ENCODE results near the gene LRRC28.

LRRC28 gene

GRCh38 chr15:99402014-99402729, 150.9 kb downstream of the LRRC28 start:
- DNase-seq = no peak

DNA sequence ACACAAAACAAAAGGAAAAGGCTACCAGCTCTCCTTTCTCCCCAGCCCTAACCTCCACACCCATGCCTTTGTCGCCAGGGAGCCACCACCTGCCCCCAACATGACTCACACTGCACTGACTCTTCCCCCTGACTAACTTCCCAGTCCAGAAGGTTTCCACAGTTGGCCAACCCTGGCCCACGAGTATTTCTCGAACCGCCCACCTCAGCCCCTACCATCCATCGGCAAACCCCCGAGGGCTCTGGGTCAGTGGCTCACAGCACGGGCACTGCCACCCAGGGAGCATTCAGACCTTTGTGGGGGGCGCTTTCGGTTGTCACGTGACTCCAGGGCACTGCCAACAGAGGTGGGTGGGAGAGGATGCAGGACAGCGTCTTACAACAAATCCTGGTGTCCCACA, 152.3 kb downstream of the LRRC28 start:
- DNase-seq = no peak

DNA sequence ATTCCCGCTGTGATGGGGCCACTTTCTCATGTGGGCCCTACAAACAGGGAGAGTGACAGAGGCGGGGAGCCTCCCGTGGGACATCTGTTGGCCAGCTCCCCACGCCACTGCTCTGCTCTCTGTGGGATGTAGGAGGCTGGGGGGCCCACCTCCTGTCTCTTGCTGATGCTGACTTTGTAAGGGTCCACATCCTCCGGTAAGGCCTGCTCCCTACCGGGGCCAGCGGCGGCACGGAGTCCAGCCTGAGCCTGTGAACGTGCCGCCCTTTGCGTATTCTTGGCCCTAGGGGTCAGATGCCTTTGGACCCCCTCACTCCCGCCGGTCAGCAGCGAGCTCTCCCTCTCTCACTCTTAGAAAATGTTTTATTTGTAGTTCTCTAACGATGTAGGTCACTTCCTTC, 153.2 kb downstream of the LRRC28 start:
- no peak for DNase-seq

- DNase-seq = no peak
These were observed 154.8 kb downstream of the LRRC28 start for GRCh38 chr15:99406120-99406519.

GRCh38 chr15:99406716-99407487, 155.6 kb downstream of the LRRC28 start:
- DNase-seq = no peak

DNA sequence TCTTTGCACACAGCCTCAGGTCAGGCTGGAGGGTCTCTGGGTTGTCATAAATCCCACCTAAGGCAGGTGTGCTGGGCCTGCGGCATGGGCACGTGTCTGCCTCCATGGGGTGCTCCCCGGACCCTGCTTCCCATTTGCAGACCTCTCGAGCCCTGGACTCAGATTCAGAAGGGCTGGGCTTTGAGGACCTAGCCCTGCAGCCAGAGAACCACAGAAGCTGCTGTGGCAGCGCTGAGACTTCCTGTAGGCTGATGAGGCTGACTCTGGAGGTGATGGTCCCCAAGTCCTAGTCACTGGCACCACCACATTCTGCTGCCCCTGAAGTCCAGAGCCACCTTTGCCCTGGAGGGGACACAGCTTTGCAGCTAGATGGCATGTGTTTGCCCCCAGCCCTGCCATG, 156.4 kb downstream of the LRRC28 start:
- no peak for DNase-seq

DNA sequence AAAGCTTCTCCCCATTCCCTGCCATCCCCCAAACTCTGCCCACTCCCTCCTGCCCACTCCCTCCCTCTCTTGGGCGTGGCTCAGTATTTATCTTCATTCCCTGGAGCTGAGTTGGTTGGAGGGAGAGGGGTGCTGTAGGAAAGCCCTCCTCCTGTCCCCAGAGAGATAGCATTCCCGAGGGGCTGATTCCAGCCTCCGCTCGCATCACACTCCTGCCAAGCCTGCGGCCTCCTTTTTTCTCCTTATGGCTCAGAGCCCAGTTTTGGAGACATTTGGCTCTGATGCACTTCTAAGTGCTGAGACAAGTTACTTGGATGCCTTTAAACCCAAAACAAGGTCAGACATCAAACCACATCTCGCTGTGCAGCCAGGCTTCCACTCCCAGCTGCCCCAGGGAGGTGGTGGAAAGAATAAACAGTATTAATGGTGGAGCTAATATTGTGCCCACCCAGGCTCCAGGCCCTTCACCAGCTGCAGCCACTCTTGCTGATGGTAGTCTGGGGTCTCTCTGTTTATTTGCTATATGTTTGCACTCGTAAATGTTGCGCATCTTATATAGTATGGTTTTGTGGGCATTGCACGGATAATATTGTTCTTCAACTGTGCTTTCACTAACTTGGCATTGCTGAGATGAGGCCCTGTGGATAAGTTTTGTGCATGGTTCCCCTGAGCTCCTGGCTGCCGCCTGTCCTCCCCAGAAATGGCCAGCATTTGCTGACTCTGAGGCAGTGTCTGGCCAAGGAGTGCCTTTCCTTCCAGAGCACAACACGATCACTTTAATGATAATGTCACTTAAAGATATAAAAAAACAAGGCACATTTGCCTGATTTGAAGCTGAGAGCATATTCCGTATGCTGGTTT, 157.2 kb downstream of the LRRC28 start:
- DNase-seq = no peak

DNA sequence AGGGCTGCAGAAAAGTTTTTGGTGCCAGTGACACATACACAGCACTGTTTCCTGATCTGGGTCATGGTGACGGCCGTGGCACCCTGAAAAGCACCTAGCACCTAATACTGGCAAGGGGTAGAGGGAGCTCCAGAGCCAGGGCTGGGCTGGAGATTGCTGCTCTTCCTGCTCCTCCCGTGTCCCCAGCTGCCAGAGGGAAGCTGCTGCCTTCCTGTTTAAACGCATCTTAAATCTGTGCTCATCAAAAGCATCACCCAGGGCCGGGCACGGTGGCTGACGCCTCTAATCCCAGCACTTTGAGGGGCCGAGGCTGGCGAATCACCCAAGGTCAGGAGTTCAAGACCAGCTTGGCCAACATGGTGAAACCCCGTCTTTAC, 157.8 kb downstream of the LRRC28 start:
- no peak for DNase-seq

DNA sequence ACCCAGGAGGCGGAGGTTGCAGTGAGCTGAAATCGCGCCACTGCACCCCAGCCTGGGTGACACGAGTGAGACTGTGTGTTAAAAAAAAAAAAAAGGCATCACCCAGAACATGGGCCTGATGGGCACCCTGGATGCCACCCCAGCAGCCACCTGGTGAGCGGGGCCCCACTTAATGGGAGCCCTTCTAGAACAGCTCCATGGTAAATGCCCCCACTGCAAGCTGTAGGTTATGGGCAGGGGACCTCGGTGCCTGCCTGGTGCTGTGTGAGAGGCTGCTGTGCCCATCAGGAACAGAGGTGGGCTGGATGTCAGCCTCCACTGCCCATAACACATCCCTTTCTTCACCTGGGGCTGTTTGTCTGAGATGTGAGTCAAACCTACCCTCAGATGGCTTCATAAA, 158.3 kb downstream of the LRRC28 start:
- DNase-seq = no peak

GRCh38 chr15:99410477-99410876, 159.2 kb downstream of the LRRC28 start:
- no peak for DNase-seq

DNA sequence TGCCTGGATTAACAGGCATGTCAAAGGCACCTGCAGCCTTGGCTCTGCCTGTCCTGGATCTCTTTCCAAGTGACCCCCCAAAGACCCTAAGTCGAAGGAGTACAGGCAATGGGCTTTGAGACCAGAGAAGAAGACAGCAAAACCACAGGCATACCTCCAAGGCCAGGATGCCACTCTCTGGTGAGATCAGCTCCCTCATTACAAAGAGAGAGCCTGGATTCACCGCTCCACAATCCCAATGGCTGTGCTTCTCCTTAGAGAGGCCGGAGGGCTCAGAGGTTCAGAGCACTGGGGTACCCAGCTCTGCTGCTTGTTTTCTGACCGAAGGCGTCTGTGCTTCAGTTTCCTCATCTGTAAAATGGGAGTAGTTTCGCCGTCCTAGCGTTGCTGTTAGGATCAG, 160.0 kb downstream of the LRRC28 start:
- no peak for DNase-seq

DNA sequence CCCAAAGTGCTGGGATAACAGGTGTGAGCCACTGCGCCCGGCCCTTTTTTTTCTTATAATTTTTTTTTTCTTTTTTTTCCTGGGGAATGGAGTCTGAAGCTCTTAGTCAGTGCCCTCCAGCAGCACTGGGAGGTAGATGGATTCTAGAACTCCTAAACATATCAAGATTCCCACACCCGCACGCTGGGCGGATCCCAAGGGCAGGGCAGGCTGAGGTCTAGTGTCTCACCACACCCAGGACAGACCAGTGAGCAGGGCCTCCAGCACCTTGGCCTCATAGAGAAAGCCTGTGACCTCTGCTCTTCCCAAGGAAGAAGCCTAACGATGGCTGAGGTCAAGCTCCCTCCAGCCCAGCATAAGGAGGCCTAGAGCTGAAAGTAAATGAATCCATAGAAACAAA, 160.8 kb downstream of the LRRC28 start:
- DNase-seq = no peak

DNA sequence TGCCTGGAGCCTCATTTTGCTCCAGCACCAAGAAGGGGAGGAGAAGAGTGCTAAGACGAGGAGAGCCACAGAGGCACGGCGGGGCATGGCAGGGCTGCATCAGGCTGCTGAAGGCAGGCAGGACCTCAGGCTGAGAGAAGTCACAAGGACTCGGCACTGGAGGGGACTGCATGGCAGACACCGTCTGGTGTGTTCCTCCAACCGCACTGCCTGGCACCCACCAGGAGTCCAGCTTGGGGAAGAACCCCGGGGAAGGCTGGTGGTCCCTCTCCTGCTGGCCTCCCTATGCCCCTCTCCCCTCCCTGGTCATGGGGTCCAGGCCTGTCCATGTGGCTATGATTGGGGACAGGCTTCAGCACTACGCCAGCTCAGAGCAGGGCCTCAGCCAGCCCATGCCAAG, 161.3 kb downstream of the LRRC28 start:
- DNase-seq = no peak

DNA sequence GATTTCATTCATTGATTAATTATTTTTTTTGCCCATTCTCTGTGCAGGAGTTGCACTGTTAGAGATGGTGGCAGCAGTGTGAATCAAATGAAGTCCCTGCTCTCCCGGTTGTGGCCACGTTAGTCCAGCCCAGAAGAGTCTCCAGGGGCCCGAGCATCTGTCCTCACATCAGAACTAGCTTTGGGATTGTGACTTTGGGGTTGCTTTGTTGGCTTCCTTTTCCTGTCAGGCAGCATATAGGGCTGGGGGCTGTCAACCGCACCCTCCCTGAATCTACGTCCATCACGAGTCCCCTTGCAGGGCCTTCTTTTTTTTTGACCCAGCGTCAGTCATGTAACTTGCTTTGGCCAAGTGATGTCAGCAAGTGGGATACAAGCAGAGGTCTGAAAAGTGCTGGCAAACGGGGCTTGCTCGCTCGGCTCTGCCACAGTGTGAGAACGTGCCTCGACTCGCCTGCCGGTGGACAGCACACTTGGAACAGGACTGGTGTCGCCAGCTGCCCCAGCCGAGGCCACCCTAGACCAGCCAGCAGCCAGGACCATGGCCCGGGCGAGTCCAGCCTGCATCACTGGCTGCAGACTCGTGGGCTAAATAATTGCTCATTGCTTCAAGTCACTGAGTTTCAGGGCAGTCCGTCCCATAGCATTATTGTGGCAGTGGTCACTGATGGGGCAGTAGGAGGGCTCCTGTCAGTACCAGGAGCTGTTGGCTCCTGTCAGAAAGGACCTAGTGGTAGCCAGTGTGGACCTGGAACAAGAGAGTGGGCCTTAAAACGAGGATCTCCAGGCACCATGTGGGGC, 162.9 kb downstream of the LRRC28 start:
- no peak for DNase-seq

DNA sequence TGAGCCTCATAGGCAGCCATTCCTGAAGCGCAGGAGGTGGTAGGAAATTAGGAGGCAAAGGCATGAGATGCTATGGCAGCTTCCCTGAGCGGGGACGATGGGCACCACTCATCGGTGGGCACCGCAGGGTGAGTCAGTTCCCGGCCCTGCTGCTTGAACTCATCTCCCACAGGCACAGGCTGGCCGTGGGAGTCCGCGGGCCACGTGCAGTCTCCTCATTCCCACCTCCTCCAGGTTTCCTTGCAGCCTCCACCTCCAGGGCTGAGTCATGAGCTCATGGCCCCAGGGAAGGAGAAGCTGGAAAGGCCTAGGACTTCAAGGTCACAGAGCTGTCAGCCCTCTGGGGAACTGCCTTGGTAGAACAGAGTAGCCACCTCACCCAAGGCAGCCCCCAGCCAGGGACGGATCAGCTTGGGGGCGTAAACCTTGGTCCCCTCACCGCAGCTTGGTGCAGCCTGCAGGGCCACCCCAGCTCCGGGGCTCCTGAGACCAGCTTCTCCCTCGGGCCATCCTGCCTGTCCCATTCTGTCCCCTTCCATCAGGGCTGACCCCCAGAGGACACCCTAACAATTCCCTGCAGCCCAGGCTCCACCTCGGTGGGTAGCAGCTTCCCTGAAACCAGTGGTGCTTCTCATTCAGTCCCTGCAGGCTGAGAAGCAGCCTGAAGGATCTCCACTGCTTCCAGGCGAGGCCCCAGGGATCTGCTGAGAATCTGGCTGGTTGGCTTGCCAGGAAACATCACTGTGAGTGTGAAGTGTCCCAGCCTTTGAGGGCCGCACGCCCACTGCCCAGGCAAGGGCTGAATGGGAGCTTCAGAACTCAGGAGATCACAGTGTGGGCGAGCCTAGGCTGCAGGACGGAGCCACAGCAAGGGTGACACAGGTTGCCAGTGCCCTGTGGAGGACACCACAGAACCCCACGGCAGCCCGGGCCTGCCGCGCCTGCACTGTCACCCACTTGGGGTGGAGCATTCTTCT, 163.8 kb downstream of the LRRC28 start:
- DNase-seq = no peak

DNA sequence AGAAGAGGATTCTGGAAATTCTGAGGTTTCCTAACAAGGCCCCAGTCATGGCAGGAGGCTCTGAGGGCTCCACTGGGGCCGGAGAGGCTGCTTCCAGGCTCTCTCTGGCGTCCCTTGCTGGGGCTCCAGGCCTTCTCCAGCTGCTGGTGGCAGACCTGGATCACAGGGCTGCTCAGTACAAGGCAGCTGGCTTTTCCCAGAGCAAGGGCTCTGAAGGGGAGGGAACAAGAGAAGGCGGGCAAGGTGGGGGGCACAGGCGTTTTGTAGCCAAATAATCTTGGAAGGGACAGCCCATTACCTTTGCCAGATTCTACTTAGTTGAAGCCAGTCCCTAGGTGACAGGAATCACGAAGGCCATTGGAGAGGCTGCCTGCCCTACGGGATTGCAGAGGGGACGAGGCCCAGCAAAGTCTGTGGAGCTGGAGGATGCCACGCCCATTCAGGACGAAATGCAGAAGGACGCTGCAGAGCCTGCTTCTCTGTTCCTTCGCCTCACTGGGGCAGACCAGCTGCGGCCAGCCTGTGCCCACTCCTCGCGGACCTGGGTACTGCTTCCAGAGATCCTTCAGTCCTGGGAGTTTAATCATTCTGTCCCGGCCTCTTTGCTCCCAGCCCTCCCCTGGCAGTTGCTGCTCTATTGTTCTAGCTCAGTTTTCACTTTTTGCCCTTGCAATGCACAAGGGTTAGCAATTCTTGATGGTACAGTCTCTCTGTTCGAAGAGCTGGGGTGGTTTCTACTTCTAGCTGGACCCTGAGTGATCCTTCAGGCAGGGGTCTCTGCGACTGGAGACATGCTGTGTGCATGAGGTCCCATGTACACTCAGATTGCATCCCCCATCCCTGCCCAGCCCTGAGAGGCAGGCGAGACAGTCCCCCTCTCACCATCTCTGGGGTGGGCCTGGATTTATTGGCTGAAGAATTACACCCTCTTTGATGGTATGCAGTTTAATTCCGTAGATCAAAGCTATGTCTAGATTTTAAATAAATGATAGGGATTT, 165.2 kb downstream of the LRRC28 start:
- no peak for DNase-seq

- DNase-seq = peak; percentile 61
These were observed 169.9 kb downstream of the LRRC28 start for GRCh38 chr15:99421172-99421656.

GRCh38 chr15:99421758-99422157, 170.5 kb downstream of the LRRC28 start:
- DNase-seq = no peak

DNA sequence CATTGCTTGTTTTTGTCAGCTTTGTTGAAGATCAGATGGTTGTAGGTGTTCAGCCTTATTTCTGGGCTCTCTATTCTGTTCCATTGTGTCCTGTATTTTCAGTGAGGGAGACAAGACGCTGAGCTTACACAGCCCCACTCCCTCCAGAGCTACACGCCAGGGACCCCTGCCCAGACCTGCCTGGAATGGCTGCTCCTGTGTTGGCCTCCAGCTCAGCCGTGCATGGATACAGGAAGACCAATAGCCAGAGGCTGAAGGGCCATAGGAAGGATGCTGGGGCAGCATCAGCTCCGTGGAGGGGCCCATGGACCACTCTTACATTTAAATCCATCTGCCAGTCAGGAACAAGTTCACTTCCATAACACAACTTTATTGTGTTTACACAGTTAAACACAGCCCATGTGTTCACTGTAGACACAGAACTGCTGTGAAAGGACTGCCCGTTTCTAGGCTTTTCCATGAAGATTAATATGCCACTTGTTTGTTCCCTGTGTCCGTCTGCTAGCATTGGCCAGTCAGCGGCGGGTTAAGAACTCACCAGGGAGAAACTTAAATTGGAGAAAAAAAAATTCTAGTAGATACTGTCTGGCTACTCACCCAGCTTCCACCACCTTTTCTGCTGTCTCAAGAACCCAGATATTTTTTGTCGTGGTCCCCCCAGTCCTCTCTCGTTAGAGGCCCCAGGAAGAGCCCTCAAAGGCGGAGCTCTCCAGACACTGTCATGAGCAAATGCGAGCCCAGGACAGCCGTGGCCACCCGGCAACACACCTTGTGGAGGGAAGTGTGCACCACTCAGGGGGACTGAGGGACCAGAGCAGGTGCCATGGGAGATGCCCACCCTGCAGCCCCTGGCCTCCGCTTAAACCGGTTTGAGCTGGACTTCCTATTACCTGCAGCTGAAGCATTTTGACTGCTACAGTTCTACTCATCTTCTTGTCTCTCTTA, 172.2 kb downstream of the LRRC28 start:
- DNase-seq = no peak
